ENCODE measurements around the gene NUDT13.
A peak's percentile ranks its signal among the peaks of the same experiment; 100 is the strongest.
"Not testable (repeated sequence)": the region's sequence is repeated elsewhere in the genome, so short reads cannot be mapped to it uniquely, and the experiment has no call there.

NUDT13 gene

DNA sequence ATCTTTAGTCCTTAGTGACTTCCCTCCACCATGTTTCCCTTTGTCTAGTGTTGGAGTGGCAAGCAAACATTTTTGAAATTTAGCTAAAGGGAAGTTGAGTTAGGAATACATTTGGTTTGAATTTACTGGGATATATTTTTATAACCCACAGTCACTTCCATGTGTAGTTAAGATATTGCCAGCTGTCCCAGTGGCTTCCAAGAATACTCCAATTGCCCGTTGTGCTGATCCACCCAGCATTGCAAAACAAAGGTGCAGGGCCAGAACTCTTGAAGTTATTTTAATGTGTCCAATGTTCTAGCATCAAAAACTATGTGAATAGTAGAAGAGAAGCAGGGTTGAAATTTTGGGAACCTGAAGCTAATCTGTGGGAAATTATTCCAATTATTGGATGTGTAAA is 11.1 kb upstream of the NUDT13 start:
- DNase-seq (ENCODE audit: low spot score): peak; percentile 22

DNA sequence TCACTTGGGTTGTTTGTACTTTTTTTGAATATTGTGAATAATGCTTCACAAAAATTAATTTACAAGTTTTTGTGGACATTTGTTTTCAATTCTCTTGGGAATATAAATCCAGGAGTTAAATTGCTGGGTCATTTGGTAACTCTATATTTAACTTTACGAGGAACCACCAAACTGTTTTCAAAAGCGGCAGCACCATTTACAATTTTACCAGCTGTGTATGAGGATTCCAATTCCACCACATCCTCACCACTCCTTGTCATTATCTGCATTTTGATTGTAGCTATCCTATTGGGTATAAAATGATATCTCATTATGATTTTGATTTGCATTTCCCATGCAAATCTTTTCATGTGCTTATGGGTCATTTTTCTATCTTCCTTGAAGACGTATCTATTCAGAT is 4.0 kb upstream of the NUDT13 start:
- DNase-seq (ENCODE audit: low spot score): no peak

DNA sequence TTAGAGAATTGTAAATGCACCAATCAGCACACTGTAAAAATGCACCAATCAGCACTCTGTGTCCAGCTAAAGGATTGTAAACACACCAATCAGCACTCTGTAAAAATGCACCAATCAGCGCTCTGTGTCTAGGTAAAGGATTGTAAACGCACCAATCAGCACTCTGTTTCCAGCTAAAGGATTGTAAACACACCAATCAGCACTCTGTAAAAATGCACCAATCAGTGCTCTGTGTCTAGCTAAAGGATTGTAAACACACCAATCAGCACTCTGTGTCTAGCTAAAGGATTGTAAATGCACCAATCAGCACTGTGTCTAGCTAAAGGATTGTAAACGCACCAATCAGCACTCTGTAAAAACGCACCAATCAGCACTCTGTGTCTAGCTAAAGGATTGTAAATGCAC is 1.0 kb upstream of the NUDT13 start:
- DNase-seq (ENCODE audit: low spot score): not testable (repeated sequence)

- DNase-seq (ENCODE audit: low spot score): not testable (repeated sequence)
These were observed 1.8 kb downstream of the NUDT13 start for GRCh38 chr10:73112032-73112431.

DNA sequence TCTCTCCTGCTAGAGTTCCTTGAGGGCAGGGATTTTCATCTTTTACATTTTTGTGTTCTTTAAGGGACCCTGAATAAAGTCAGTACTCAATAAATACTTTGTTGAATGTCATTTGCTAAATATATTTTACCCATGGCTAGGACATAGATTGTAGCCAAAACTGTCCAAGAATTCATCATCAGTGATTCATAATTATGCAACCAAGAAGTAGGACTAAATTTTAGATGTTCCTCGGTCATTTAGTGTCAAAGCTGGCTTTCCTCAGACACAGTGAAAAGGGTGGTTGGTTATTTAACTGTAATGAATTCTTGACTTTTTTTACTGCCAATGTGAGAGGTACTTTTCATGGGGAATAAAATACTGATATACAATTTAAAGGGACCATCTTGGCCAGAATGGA is 3.3 kb downstream of the NUDT13 start:
- DNase-seq (ENCODE audit: low spot score): peak; percentile 42

DNA sequence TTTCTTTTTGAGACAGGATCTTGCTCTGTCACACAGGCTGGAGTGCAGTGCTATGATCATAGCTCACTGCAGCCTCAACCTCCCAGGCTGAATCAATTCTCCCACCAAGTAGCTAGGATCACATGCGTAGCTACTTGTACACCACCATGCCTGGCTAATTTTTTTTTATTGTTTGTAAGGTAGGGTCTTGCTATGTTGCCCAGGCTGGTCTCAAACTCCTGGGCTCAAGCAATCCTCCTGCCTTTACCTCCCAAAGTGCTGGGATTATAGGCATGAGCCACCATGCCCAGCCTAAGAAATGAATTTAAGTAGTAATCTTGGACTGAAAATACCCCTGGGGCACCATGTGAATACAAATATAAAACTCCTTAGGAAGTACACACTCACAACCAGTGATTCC is 5.8 kb downstream of the NUDT13 start:
- DNase-seq (ENCODE audit: low spot score): no peak

GRCh38 chr10:73117976-73118743 is 7.9 kb downstream of the NUDT13 start:
- DNase-seq (ENCODE audit: low spot score): no peak

- DNase-seq (ENCODE audit: low spot score): no peak
These were observed 9.2 kb downstream of the NUDT13 start for GRCh38 chr10:73119457-73119856.

DNA sequence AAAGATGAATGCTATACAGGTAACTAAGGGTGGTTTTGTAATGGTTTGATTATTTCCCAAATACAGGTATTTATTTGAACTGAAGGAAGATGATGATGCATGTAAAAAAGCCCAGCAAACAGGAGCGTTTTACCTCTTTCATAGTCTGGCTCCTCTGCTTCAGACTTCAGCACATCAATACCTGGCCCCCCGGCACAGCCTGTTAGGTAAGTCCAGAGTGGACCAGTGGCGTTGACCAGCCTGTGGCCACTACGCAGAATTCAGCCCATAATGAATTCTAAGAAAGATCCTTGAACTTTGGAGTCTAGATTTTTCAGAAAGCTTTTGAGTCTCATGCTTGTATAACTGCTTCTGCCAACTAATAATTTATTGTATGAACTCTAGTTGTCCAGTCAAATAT is 9.7 kb downstream of the NUDT13 start:
- no peak for DNase-seq (ENCODE audit: low spot score)

DNA sequence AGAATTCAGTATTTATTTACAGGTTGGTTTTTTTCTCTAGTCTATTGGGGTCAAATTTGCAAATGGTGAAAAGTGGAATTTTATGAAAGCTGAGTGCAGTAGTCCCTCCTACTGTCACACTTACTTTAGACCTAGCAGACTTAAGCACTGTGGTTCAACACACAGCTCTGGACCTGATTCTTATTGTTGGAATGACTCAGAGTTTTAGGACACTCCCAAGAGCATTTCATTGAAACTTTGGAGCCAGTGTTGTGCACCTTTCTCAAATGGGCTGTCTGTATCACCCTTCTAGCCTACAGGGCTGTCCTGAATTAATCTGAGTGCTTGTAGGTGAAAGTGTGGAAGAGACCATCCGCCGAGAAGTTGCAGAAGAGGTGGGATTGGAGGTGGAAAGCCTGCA is 16.1 kb downstream of the NUDT13 start:
- DNase-seq (ENCODE audit: low spot score): no peak

- DNase-seq (ENCODE audit: low spot score): no peak
These were observed 21.0 kb downstream of the NUDT13 start for GRCh38 chr10:73131301-73131700.

- no peak for DNase-seq (ENCODE audit: low spot score)
These were observed 21.8 kb downstream of the NUDT13 start for GRCh38 chr10:73131913-73132686.

DNA sequence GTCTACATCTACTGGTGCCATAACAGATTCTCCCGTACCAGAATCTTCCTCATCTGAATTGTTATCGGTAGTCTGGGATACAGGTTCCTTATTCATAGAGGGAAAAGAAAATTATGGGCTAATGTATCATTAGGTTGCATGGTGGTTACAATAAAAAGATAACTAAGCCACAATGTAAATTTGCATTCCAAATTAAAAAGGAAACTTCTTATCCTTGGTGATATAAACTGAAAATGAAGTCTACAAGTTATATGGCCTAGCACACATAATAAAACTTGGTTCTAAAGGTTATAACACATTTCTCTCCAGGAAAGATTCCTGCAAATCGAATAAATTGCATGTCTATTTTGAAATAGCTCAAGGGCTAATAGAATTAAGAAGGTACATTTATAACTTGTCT is 24.5 kb downstream of the NUDT13 start:
- DNase-seq (ENCODE audit: low spot score): no peak

- DNase-seq (ENCODE audit: low spot score): no peak
These were observed 26.4 kb downstream of the NUDT13 start for GRCh38 chr10:73136627-73137026.

DNA sequence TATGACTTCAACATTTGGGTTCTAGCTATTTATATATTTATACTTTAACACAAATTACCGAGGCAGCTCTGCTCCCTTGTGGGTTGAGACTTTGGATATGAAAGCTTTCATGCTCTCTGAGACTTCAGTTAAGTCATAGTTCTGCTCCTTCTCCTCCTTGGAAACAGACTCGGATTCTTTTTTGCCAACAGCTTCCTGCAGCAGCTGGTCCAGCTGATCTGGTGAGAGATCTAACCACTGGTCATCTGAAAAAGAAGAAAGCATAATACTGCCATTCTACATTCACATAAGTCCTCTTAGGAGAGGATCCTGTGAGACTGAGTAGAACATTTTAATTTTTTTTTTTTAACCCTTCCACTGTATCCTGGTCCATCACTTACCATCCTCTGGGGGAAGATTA is 29.0 kb downstream of the NUDT13 start:
- no peak for DNase-seq (ENCODE audit: low spot score)

DNA sequence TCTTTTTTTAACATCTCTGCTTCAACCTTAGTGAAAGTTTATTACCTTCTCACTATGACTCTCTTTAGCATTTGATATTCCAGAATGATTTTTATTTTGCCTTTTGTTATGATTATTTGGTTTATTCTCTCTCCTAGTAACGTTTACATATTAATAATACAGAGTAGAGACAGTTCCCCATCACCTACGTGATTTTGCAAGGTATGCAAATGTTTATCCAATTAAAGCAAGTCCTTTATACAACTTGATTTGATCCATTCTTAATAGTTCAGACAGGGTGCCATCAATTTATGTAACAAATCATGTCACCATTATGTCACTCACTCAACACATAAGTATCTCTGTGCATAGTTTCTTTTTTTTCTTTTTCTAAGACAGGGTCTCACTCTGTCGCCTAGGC is 31.3 kb downstream of the NUDT13 start:
- no peak for DNase-seq (ENCODE audit: low spot score)

DNA sequence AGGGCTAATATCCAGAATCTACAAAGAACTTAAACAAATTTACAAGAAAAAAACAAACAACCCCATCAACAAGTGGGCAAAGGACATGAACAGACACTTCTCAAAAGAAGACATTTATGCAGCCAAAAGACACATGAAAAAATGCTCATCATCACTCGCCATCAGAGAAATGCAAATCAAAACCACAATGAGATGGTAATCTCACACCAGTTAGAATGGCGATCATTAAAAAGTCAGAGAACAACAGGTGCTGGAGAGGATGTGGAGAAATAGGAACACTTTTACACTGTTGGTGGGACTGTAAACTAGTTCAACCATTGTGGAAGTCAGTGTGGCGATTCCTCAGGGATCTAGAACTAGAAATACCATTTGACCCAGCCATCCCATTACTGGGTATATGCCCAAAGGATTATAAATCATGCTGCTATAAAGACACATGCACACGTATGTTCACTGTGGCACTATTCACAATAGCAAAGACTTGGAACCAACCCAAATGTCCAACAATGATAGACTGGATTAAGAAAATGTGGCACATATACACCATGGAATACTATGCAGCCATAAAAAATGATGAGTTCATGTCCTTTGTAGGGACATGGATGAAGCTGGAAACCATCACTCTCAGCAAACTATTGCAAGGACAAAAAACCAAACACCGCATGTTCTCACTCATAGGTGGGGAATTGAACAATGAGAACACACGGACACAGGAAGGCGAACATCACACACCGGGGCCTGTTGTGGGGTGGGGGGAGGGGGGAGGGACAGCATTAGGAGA is 40.6 kb downstream of the NUDT13 start:
- DNase-seq (ENCODE audit: low spot score): not testable (repeated sequence)

GRCh38 chr10:73152009-73152408 is 41.8 kb downstream of the NUDT13 start:
- no peak for DNase-seq (ENCODE audit: low spot score)

GRCh38 chr10:73156054-73156453 is 45.8 kb downstream of the NUDT13 start:
- no peak for DNase-seq (ENCODE audit: low spot score)

- DNase-seq (ENCODE audit: low spot score): peak; percentile 59
These were observed 48.9 kb downstream of the NUDT13 start for GRCh38 chr10:73159038-73159648.

DNA sequence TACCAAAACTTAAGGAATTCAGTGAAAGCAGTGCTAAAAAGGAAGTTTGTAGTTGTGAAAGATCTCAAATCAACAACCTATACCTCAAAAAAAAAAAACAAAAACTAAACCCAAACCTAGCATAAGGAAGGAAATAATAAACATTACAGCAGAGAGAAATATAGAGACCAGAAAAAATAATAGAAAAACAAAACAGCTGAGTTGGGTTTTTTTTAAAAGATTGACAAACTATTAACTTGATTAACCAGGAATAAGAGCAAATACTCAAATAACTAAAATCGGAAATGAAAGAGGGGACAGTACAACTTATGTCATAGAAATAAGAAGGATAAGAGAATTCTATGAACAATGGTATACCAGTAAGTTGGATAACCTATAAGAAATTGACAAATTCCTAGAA is 50.8 kb downstream of the NUDT13 start:
- no peak for DNase-seq (ENCODE audit: low spot score)

GRCh38 chr10:73161662-73162061 is 51.4 kb downstream of the NUDT13 start:
- DNase-seq (ENCODE audit: low spot score): no peak

All from AG20443 (cell line).